ENCODE results near the gene PRKCH. TPM values are rescaled to one million over a fixed set of nuclear protein-coding genes. Genes with fewer than 3 reads are reported as not detected.
A peak's percentile ranks its signal among the peaks of the same experiment; 100 is the strongest.

The PRKCH gene
- total and polyA plus RNA-seq, 5 donors from 2014 or later: 194 to 457 (median 201) TPM

GRCh38 chr14:61451491-61451890, 130.1 kb downstream of the PRKCH start:
- peak overlapping the region; percentile 93 to 99 (median 96) for H3K27ac Mint-ChIP-seq
- H3K4me1 Mint-ChIP-seq: peaks cover 63 to 99% (median 78%) of the 10 kb centered on the region in 4 donors
- Histone ChIP-seq H3K27me3 (ENCODE audit: control insufficient read depth, insufficient read depth, low read length) (no peaks in the 10 kb centered on the region), H3K27ac (ENCODE audit: insufficient read depth, low read length, poor library complexity, severe bottlenecking) (peak overlapping the region; percentile 75), H3K9me3 (ENCODE audit: control insufficient read depth in 2 of 2, low read length in 2 of 2) (no peaks in the 10 kb centered on the region), H3K4me3 (ENCODE audit: low read depth, low read length) (peak overlapping the region; percentile 74), H3K36me3 (ENCODE audit: control insufficient read depth, insufficient read depth, low read length) (peaks cover 62% of the 10 kb centered on the region), H3K4me1 (ENCODE audit: control insufficient read depth, insufficient read depth, low read length, poor library complexity, severe bottlenecking) (peaks cover 90% of the 10 kb centered on the region)
- H3K9me3 Mint-ChIP-seq: no peaks in the 10 kb centered on the region
- peaks cover 75% of the 10 kb centered on the region for H3K36me3 Mint-ChIP-seq
- ATAC-seq (ENCODE audit: low read depth in 2 of 2) (no peak), DNase-seq (no peak)
- H3K27me3 Mint-ChIP-seq: no peaks in the 10 kb centered on the region
- H3K4me3 Mint-ChIP-seq: peak overlapping the region in 3 of 4 donors; percentile 79 to 87 (median 80)

GRCh38 chr14:61451891-61452400, 130.6 kb downstream of the PRKCH start:
- H3K27ac Mint-ChIP-seq: peak overlapping the region; percentile 93 to 99 (median 96)
- peak overlapping the region; percentile 74 for H3K4me3 ChIP-seq (ENCODE audit: low read depth, low read length)
- H3K4me1 ChIP-seq (ENCODE audit: control insufficient read depth, insufficient read depth, low read length, poor library complexity, severe bottlenecking): peaks cover 90% of the 10 kb centered on the region
- DNase-seq (no peak), ATAC-seq (ENCODE audit: low read depth in 2 of 2) (no peak)
- no peaks in the 10 kb centered on the region for H3K27me3 Mint-ChIP-seq
- H3K4me1 Mint-ChIP-seq: peaks cover 65 to 99% (median 78%) of the 10 kb centered on the region in 4 donors
- H3K4me3 Mint-ChIP-seq: peak overlapping the region; percentile 79 to 87 (median 82)
- peaks cover 77% of the 10 kb centered on the region for H3K36me3 Mint-ChIP-seq
- peak overlapping the region; percentile 75 for H3K27ac ChIP-seq (ENCODE audit: insufficient read depth, low read length, poor library complexity, severe bottlenecking)
- no peaks in the 10 kb centered on the region for H3K9me3 ChIP-seq (ENCODE audit: control insufficient read depth in 2 of 2, low read length in 2 of 2)
- H3K9me3 Mint-ChIP-seq: no peaks in the 10 kb centered on the region
- H3K27me3 ChIP-seq (ENCODE audit: control insufficient read depth, insufficient read depth, low read length): no peaks in the 10 kb centered on the region
- H3K36me3 ChIP-seq (ENCODE audit: control insufficient read depth, insufficient read depth, low read length): peaks cover 61% of the 10 kb centered on the region

- H3K27me3 ChIP-seq (ENCODE audit: control insufficient read depth, insufficient read depth, low read length): no peaks in the 10 kb centered on the region
- Mint-ChIP-seq H3K27ac (peak overlapping the region; percentile 93 to 99 (median 96)), H3K36me3 (peaks cover 77% of the 10 kb centered on the region), H3K9me3 (peaks cover 0 to 1% (median 0%) of the 10 kb centered on the region in 7 donors), H3K4me1 (peaks cover 64 to 99% (median 75%) of the 10 kb centered on the region in 4 donors), H3K27me3 (no peaks in the 10 kb centered on the region), H3K4me3 (peak overlapping the region; percentile 79 to 87 (median 82))
- H3K4me1 ChIP-seq (ENCODE audit: control insufficient read depth, insufficient read depth, low read length, poor library complexity, severe bottlenecking): peaks cover 86% of the 10 kb centered on the region
- no peaks in the 10 kb centered on the region for H3K9me3 ChIP-seq (ENCODE audit: control insufficient read depth in 2 of 2, low read length in 2 of 2)
- peak overlapping the region; percentile 74 for H3K4me3 ChIP-seq (ENCODE audit: low read depth, low read length)
- peak overlapping the region; percentile 75 for H3K27ac ChIP-seq (ENCODE audit: insufficient read depth, low read length, poor library complexity, severe bottlenecking)
- peaks cover 62% of the 10 kb centered on the region for H3K36me3 ChIP-seq (ENCODE audit: control insufficient read depth, insufficient read depth, low read length)
- ATAC-seq (ENCODE audit: low read depth in 2 of 2) (peak; percentile 96 to 97), DNase-seq (peak; percentile 27 to 95 (median 76))
Observed at GRCh38 chr14:61452452-61452851, 131.1 kb downstream of the PRKCH start.

- peak overlapping the region; percentile 93 to 99 (median 96) for H3K27ac Mint-ChIP-seq
- DNase-seq: no peak
- peak overlapping the region; percentile 79 to 87 (median 82) for H3K4me3 Mint-ChIP-seq
- Histone ChIP-seq H3K4me3 (ENCODE audit: low read depth, low read length) (peak overlapping the region; percentile 74), H3K4me1 (ENCODE audit: control insufficient read depth, insufficient read depth, low read length, poor library complexity, severe bottlenecking) (peaks cover 78% of the 10 kb centered on the region), H3K36me3 (ENCODE audit: control insufficient read depth, insufficient read depth, low read length) (peaks cover 70% of the 10 kb centered on the region), H3K27ac (ENCODE audit: insufficient read depth, low read length, poor library complexity, severe bottlenecking) (peak overlapping the region; percentile 75), H3K9me3 (ENCODE audit: control insufficient read depth in 2 of 2, low read length in 2 of 2) (no peaks in the 10 kb centered on the region), H3K27me3 (ENCODE audit: control insufficient read depth, insufficient read depth, low read length) (no peaks in the 10 kb centered on the region)
- H3K36me3 Mint-ChIP-seq: peaks cover 78% of the 10 kb centered on the region
- no peak for ATAC-seq (ENCODE audit: low read depth in 2 of 2)
- H3K4me1 Mint-ChIP-seq: peaks cover 59 to 99% (median 69%) of the 10 kb centered on the region in 4 donors
- H3K27me3 Mint-ChIP-seq: no peaks in the 10 kb centered on the region
- H3K9me3 Mint-ChIP-seq: peaks cover 0 to 1% (median 0%) of the 10 kb centered on the region in 7 donors
Observed at GRCh38 chr14:61453103-61453767, 131.9 kb downstream of the PRKCH start.

GRCh38 chr14:61454545-61454944, 133.2 kb downstream of the PRKCH start:
- Histone ChIP-seq H3K4me1 (ENCODE audit: control insufficient read depth, insufficient read depth, low read length, poor library complexity, severe bottlenecking) (peaks cover 65% of the 10 kb centered on the region), H3K27me3 (ENCODE audit: control insufficient read depth, insufficient read depth, low read length) (no peaks in the 10 kb centered on the region), H3K9me3 (ENCODE audit: control insufficient read depth in 2 of 2, low read length in 2 of 2) (no peaks in the 10 kb centered on the region), H3K36me3 (ENCODE audit: control insufficient read depth, insufficient read depth, low read length) (peaks cover 78% of the 10 kb centered on the region), H3K4me3 (ENCODE audit: low read depth, low read length) (peak overlapping the region; percentile 38), H3K27ac (ENCODE audit: insufficient read depth, low read length, poor library complexity, severe bottlenecking) (peak overlapping the region; percentile 75)
- Mint-ChIP-seq H3K27ac (peak overlapping the region; percentile 87 to 99 (median 96)), H3K9me3 (peaks cover 0 to 2% (median 0%) of the 10 kb centered on the region in 7 donors), H3K27me3 (no peaks in the 10 kb centered on the region), H3K4me3 (peak overlapping the region in 2 of 4 donors; percentile 52 to 61), H3K36me3 (peaks cover 79% of the 10 kb centered on the region), H3K4me1 (peaks cover 52 to 98% (median 62%) of the 10 kb centered on the region in 4 donors)
- no peak for ATAC-seq (ENCODE audit: low read depth in 2 of 2)
- DNase-seq: no peak

- Histone ChIP-seq H3K4me3 (ENCODE audit: low read depth, low read length) (no peak overlapping the region), H3K27ac (ENCODE audit: insufficient read depth, low read length, poor library complexity, severe bottlenecking) (peak overlapping the region; percentile 75), H3K36me3 (ENCODE audit: control insufficient read depth, insufficient read depth, low read length) (peaks cover 78% of the 10 kb centered on the region), H3K4me1 (ENCODE audit: control insufficient read depth, insufficient read depth, low read length, poor library complexity, severe bottlenecking) (peaks cover 58% of the 10 kb centered on the region), H3K27me3 (ENCODE audit: control insufficient read depth, insufficient read depth, low read length) (no peaks in the 10 kb centered on the region), H3K9me3 (ENCODE audit: control insufficient read depth in 2 of 2, low read length in 2 of 2) (no peaks in the 10 kb centered on the region)
- Mint-ChIP-seq H3K9me3 (peaks cover 0 to 4% (median 0%) of the 10 kb centered on the region in 7 donors), H3K4me3 (peak overlapping the region in 3 of 4 donors; percentile 10 to 45 (median 37)), H3K27me3 (no peaks in the 10 kb centered on the region), H3K27ac (peak overlapping the region; percentile 75 to 87 (median 80)), H3K4me1 (peaks cover 44 to 92% (median 56%) of the 10 kb centered on the region in 4 donors), H3K36me3 (peaks cover 77% of the 10 kb centered on the region)
- ATAC-seq (ENCODE audit: low read depth in 2 of 2) (no peak), DNase-seq (no peak)
Observed at GRCh38 chr14:61455351-61455750, 134.0 kb downstream of the PRKCH start.

GRCh38 chr14:61456720-61457119, 135.3 kb downstream of the PRKCH start:
- peak overlapping the region; percentile 75 for H3K27ac ChIP-seq (ENCODE audit: insufficient read depth, low read length, poor library complexity, severe bottlenecking)
- no peak overlapping the region for H3K4me3 ChIP-seq (ENCODE audit: low read depth, low read length)
- peak; percentile 75 to 81 (median 79) for DNase-seq
- H3K9me3 ChIP-seq (ENCODE audit: control insufficient read depth in 2 of 2, low read length in 2 of 2): no peaks in the 10 kb centered on the region
- peak in 1 of 2 donors; percentile 13 for ATAC-seq (ENCODE audit: low read depth in 2 of 2)
- peak overlapping the region in 2 of 4 donors; percentile 34 to 50 for H3K4me3 Mint-ChIP-seq
- peak overlapping the region; percentile 79 to 91 (median 88) for H3K27ac Mint-ChIP-seq
- H3K4me1 Mint-ChIP-seq: peaks cover 37 to 90% (median 53%) of the 10 kb centered on the region in 4 donors
- H3K27me3 ChIP-seq (ENCODE audit: control insufficient read depth, insufficient read depth, low read length): no peaks in the 10 kb centered on the region
- peaks cover 56% of the 10 kb centered on the region for H3K4me1 ChIP-seq (ENCODE audit: control insufficient read depth, insufficient read depth, low read length, poor library complexity, severe bottlenecking)
- no peaks in the 10 kb centered on the region for H3K27me3 Mint-ChIP-seq
- peaks cover 0 to 4% (median 0%) of the 10 kb centered on the region in 7 donors for H3K9me3 Mint-ChIP-seq
- H3K36me3 ChIP-seq (ENCODE audit: control insufficient read depth, insufficient read depth, low read length): peaks cover 81% of the 10 kb centered on the region
- peaks cover 77% of the 10 kb centered on the region for H3K36me3 Mint-ChIP-seq

All from CD4-positive, CD25-positive, alpha-beta regulatory T cell (primary cell).